Anterior cingulate cortex (tissue), 58 donors: ENCODE data around the gene RPL36A.

ENCODE experiments used
- DNase-seq, 58 donors: peaks; one replicate each; lab custom pipeline; 2025; lab: John Stamatoyannopoulos, UW

Gene RPL36A

DNA sequence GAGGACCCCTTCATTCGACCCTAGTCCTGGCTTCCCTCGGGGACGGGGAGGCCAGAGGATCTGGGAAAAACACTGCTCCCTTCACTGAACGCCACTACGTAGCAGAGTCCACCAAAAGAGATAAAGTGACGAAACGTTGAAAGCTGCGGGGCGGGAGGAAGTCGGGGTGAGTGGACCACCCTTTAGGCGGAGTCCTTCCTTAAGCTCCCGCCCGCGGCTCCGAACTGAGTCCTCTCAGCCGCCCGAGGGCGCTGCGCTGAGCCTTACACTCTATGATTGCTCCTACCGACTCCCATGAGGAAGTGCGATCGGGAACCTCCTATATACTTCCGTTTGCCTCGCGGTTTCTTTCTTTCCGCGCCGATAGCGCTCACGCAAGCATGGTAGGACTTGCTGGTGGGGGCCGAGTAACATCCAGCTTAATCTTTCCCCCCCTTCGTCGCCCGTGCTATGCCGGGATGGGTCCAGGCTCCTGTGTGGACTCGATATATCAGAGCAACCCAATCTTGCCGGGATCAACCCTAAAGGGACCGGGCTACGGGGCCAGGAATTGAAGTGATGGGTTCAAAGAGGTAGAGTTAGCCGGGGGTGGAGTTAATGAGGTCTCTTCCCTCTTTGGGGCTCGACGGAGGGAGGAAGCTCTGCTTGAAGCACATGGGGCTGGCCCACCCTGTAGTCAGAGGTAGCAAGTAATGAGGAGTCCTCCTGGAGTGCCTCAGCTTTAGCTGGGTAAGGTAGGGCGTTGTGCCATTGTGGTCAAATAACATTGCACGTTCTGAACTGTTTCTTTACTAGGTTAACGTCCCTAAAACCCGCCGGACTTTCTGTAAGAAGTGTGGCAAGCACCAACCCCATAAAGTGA is at the start of gene RPL36A:
Gene RPL36A, plus strand, starts transcription at position 348 of the 862 bp plus-strand sequence. Its CDS starts 33 bp downstream, at position 381.
- peak; percentile 1 to 86 (median 67) for DNase-seq

GRCh38 chrX:101347859-101348451 is 42.9 kb upstream of the RPL36A start:
- DNase-seq = peak in 10 of 58 donors; percentile 1 to 32 (median 8)

DNA sequence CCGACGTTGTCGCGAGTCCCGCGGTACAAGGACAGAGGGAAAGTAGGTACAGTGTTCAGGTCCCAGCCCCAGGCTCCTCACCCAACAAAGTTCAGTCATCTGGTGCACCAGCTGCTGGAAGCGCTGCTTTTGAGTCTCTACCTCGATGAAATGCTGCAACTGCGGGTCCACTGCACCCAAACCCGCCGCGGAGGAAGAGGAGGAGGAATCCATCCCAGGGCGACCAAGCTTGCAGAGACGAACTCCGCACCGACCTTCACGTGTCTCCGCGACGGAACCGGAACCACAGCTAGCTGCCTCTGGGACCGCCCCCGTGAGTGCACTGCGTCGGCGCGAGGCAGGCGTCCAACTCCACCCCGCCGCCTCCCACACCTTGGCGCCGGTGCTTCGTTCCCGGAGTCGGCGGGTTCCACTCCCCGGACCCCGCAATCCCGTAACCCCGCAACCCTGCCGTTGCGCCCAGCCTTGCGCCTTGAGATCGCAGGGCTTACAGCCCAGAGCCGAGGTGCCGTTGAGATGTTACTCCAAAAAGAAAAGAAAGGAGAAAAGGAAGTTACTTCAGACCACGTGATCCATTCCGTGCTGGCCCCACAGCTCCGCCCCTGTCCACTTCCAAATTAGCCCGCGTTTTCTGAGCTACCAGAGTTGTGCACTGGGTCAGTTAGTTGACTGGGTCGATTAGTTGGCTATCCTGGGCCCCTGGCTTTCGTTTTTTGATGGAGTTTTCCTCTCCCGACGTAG is 42.2 kb upstream of the RPL36A start, which contains the start of gene TIMM8A:
Gene TIMM8A, minus strand, starts transcription at position 291 of the 741 bp plus-strand sequence. Its CDS starts 78 bp downstream, at position 213.
- peak in 57 of 58 donors; percentile 10 to 79 (median 56) for DNase-seq

GRCh38 chrX:101349193-101349562 is 41.6 kb upstream of the RPL36A start:
- no peak for DNase-seq

DNA sequence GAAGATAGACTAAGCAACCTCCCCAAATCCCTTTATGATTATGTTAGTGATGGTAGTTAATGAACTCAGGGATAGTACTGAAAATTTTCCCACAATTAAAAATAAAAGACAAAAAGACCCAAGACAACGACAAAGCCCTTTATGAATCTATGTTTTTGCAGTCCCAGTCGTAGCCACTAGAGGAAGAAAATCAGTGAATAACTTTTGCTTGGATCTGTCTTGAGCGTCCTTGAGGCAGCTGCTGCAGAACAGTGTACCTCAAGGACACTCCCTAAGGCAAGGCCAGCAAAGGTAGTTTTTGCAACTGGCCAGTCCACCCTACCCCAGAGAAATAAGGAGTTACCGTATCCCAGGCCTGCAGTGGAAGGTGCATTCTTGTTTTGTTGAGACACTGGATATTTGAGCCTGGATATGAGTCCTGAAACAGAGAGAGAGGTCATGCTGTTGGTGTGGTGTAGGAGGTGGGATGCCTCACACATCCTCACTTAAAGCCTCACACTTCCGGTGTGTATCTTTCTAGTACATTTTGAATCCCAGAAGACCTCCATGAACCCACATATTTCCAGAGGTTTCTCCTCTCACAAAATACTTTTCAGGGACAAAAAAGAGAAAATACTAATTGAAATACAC is 33.5 kb upstream of the RPL36A start:
- DNase-seq = no peak

DNA sequence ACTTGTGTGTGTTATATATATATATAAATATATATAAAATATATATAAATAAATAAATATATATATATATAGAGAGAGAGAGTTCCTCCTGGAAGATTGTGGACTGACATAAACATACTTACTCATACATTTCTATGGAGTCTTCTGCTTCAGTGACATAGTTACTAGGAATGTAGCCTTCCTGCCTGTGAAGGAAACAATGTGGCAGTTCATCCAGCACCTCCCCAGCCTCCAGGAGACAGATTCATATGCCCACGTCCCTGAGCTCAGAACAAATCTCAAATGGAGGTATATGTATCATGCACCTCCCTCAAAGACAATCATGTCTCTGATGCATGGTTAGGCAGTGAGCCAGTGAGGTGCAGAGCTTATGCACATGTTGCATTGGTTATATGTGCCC is 30.8 kb upstream of the RPL36A start:
- DNase-seq = peak in 1 of 58 donors; percentile 0

- no peak for DNase-seq
Observed at GRCh38 chrX:101360390-101360789, 30.4 kb upstream of the RPL36A start.

DNA sequence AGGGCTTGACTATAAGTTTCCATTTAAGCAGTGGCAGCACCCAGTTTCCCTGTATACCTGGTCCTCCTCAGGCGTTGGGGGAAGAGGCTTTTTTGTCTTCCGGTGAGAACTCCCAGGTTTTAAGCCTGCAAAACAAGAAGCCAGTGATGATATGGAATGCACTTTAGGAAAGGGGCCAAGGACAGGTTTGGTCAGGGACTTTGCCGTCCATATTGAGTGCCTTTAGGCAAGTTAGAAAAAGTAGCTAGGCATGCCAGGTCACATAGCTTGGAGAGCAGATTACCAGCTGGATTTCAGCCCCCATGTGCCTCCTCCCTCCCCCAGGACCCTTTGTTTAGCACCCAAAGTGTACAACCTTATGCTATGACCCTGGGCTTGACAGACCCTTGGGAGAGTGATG is 28.7 kb upstream of the RPL36A start:
- DNase-seq = no peak

GRCh38 chrX:101362757-101363156 is 28.1 kb upstream of the RPL36A start:
- DNase-seq = no peak

DNA sequence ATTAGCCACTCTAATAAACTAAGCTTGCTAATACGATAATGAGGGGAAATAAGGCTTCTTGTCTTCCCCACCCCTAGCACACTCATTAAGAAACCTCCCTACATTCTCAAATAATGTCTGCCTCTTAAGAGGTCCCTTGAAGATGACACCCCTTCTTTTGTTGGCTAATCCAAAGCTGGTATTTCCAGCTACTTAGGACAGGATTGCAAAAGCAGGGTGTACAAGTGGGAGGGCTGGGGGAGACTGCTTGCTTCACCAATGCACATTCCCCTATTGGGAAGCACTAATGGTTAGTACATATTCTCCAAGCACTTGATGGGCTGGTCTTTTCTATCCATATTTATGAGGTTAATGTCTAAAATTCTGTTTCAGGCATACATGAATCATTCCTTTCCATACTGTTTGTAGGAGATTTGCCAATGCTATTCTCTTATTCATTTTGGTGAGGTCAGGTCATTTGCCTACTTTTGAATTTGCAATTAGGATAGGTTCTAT is 25.5 kb upstream of the RPL36A start:
- no peak for DNase-seq

GRCh38 chrX:101368800-101369199 is 22.0 kb upstream of the RPL36A start:
- DNase-seq = no peak

- no peak for DNase-seq
Observed at GRCh38 chrX:101369687-101370086, 21.1 kb upstream of the RPL36A start.

GRCh38 chrX:101370888-101371504 is 19.8 kb upstream of the RPL36A start:
- DNase-seq = no peak

DNA sequence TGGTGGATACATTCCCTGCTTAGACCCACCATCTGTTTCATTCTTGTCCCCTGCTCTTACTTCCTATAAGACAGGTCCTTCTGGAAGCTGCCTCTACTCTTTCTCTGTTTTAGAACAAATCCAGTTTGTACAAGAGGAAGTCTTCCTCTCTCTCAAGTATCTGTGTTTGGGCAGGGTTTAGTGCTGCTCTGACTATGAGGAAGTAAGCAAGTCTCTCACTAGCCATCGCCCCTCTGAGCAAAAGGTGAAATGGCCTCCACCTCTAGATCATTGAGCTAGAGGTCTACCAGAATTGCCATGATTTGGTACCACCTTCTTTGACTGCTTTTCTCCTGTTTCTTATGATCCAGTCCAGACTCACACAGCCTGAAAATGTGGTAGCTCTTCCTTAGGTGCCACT is 13.3 kb upstream of the RPL36A start:
- no peak for DNase-seq

GRCh38 chrX:101383679-101384205 is 7.1 kb upstream of the RPL36A start:
- no peak for DNase-seq

DNA sequence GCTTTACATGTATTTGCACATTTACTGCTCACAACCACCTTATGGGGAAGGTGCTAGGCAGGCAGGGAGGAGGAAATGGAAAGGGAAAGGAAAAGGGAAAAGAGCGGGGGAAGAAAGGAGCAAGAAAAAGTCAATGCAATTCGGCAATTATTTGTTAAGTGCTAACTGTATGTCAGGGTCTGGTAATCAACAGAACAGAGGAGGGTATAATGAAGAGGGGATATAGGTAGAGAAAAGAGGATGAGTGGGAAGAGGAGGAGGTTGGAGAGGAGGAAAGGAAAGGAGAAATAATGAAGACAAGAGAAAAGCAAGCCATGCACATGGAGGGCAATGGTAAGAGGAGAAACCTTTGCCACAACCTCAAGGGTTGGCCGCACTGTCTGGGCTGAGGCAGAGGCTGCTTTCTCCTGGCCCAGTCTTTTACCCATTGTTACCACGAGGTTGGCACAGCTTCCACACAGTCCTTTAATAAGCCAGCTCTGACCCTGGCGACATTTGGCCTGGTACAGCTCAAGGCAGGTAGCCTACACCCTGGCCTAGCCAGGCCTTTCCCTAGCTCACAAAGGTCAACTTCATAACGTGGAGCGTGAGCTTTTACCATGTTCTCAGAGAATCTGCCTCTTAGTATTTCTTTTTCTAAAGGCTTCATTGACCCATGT is 5.7 kb upstream of the RPL36A start:
- no peak for DNase-seq

- DNase-seq = peak in 3 of 58 donors; percentile 0 to 15 (median 5)
Observed at GRCh38 chrX:101385795-101386541, 4.8 kb upstream of the RPL36A start, which contains the start of gene BTK. Gene BTK, minus strand, starts transcription at chrX:101386191. Its CDS starts 10,907 bp downstream, at chrX:101375284.

DNA sequence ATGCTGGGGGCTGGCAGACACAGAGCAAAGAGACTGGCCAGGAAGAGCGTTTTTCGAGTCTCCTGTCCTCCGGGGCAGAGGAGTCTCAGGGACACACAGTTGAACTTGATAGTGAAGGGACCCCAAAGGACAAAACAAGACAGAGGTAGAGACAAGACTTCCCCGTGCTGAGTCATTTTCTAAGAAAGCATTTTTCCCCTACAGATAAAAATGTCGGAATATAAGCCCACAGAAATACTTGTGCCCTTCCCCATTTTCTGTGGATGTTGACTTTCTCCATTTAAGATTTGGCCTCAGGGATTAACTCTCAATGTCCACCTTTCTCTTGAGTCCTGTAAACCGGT is 4.3 kb upstream of the RPL36A start:
- DNase-seq = no peak
